ENCODE measurements around the gene GYPA.
"Not testable (repeated sequence)": the region's sequence is repeated elsewhere in the genome, so short reads cannot be mapped to it uniquely, and the experiment has no call there.

The GYPA gene

GRCh38 chr4:144140594-144141295 lies at the start of gene GYPA:
TSS of gene GYPA (minus strand) at chr4:144140718. CDS start at chr4:144140635, 83 bp downstream.
- DNase-seq, result not testable (repeated sequence)

GRCh38 chr4:144190009-144190408 lies 49.5 kb upstream of the GYPA start:
- no peak for DNase-seq

- no peak for DNase-seq
These were observed 48.6 kb upstream of the GYPA start for GRCh38 chr4:144189121-144189520.

- no peak for DNase-seq
These were observed 44.6 kb upstream of the GYPA start for GRCh38 chr4:144185086-144185485.

DNA sequence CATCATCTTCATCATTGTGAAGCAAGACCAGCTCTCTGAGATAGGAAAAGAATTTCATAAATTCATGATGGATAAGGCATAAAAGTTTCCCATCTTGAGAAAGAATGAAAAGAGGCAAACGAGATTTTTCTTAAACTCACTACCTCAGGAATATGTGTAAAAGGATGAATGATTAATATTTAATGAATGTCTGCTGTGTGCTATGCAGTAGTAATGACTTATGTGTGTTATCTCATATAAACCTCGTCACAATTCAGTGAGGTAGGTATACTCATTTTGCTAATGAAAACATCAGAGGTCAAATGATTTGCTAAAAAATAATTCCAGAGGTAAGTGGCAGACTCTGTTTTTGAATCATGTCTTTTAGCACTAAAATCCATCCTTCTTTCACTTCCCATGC lies 42.6 kb upstream of the GYPA start:
- no peak for DNase-seq

GRCh38 chr4:144181391-144181790 lies 40.9 kb upstream of the GYPA start:
- DNase-seq, result no peak

- DNase-seq, result no peak
These were observed 38.7 kb upstream of the GYPA start for GRCh38 chr4:144179152-144179739.

GRCh38 chr4:144178414-144178813 lies 37.9 kb upstream of the GYPA start:
- DNase-seq, result no peak

GRCh38 chr4:144176476-144176875 lies 36.0 kb upstream of the GYPA start:
- DNase-seq, result no peak

DNA sequence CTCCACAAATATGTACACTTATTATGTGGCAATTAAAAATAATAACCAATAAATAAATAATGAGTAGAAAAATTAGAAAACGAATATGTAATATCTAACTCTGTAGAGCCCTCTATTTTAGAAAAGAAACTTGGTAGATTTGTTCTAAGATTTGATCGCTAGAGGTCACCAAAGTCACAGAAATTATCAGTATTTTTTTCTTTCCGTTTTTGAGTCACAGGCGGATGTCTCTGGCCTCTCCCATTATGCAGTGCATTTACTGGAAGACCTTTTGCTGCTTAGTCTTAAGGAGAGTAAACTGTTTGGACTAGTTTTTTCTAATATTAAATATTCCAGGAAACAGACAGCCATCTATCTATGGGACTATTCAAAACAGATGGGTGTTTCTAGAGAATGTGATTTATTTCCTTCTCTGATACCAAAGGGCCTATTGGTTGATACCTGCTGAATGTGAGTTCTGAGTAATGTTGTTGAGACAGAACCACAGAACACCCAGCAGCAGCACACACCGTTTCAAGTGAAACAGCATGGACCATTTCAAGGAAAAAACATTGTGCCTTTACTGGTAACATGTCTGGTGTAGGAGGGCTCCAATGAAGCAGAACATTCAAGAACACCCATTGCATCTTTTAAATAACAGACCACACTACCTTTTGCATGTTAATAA lies 34.0 kb upstream of the GYPA start:
- peak; percentile 91 for DNase-seq

DNA sequence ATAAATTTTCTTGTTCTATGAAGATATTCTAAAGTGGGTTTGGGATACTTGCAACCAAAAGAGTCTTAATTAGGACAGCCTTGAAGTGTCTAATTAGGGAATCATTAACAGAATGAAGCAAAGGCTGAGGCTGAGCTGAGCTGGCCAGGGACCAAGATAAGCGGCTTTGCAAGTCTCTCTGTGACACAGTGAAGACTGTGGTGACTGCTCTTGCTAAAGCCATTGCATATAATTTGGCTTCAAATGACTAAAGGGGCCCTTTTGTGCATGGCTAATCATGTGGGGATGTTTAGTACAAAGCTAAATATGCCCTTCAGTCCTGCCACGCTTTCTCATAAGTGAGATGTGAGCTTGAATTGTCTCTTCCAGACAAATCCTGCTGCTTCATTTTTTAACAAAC lies 31.2 kb upstream of the GYPA start:
- no peak for DNase-seq

GRCh38 chr4:144169211-144169610 lies 28.7 kb upstream of the GYPA start:
- DNase-seq, result no peak

GRCh38 chr4:144154044-144154443 lies 13.5 kb upstream of the GYPA start:
- no peak for DNase-seq

- peak; percentile 53 for DNase-seq
These were observed 2.3 kb upstream of the GYPA start for GRCh38 chr4:144142690-144143326.

DNA sequence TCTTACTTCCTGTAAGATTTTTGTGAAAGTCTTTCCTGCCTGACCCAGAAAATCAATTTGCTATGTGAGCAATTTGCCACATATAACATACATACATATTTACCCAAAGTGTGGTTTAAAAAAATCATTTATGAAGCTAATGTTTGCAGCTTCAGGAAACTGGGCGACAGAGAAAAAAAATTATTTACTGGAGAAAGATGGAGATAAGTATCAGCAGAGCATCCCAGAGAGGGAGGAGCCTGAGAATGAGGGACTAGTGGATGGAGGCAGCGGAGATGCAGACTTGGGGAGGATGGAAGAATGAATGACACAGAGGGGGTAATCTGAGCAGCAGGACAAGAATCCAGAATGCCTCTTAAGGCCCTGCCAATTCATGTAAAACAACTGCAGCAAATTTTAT lies 975 bp upstream of the GYPA start:
- no peak for DNase-seq

DNA sequence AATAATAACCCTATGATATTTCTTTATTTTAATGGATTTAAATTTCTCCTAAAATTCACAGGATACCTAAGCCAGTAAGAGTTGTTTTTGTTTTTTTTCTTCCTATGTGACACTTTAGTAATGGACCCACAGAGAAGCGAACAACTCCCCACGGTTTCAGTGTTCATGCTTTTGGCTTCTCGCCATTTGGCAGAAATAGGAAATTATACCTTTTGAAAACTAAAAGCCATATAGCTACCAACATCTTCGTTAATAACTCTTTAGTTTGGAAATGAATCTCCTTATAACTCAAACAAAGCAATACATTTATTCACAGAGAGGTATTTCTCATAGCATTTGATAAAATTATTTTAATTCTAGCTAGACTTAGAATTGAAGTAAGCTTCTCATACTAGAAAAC lies 527 bp downstream of the GYPA start:
- DNase-seq, result not testable (repeated sequence)

- not testable (repeated sequence) for DNase-seq
These were observed 971 bp downstream of the GYPA start for GRCh38 chr4:144139547-144139946.

DNA sequence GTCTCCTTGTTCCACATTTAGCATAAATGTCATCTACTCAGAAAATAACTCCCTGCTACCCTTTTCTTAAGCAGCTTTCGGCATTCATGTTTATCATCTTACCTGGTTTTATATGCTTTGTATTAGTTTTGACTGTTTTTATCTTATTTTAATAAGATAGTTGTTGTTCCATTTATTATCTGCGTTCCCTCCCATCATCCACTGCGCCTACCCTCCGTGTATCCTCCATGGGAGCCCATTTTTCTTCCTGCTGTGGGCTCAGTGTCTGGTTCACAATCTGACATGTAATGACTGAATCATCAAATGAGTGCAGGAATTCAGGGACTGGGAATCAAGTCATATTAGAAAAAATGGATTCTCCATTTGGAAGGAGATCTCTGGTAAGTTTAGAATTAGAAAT lies 2.3 kb downstream of the GYPA start:
- not testable (repeated sequence) for DNase-seq

DNA sequence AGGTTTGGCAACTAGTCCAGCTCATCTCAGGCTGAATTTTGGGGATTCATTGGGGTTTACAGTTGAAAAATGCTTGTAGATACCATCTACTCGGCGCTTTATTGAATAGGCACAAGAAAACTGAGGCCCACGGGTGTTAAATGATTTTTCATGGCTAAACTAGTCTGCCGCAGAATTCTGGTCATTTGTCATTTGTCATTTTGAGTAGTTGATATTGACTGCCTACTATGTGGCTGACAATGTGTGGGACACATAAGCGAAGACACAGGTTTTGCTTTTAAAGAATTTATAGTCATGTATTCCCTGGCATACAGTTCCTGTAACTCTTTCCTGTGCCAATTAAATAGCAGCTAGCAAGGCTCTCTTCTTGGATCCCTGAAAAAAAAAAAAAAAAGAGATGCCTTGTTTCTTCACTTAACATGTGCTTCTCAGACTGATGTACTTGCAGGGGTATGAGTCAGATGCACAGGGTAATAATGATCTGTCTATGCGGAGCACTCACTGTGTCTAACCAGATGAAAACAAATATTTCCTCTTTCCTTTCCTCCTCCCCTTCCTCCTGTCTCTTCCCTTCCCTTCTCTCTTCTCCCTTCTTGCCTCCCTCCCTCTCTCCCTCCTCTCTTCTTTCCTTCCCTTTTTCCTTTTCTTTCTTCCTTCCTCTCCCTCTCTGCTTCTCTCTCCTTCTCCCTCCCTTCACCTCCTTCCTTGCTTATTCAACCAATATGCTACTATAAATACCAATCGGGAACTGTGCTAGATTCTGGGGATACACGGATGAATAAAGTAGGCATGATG lies 3.2 kb downstream of the GYPA start:
- not testable (repeated sequence) for DNase-seq

DNA sequence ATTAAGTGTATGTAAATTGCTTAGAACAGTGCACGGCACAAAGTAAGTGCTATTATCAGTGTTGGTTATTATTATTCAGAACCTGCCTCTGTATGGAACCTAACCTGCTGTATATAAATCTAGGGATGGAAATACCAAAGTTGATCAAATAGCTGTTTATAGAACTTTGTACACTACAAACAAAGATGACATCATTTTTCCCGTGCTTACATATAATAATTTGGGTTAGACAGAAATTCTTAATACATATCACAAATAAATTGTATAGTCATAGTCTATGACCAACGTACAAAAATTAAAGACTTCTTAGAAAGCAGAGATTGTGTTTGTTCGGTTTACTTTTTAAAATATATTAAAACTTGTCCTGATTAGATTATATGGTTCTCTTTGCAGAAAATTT lies 4.3 kb downstream of the GYPA start:
- DNase-seq, result not testable (repeated sequence)

GRCh38 chr4:144130167-144130566 lies 10.4 kb downstream of the GYPA start:
- DNase-seq, result not testable (repeated sequence)

DNA sequence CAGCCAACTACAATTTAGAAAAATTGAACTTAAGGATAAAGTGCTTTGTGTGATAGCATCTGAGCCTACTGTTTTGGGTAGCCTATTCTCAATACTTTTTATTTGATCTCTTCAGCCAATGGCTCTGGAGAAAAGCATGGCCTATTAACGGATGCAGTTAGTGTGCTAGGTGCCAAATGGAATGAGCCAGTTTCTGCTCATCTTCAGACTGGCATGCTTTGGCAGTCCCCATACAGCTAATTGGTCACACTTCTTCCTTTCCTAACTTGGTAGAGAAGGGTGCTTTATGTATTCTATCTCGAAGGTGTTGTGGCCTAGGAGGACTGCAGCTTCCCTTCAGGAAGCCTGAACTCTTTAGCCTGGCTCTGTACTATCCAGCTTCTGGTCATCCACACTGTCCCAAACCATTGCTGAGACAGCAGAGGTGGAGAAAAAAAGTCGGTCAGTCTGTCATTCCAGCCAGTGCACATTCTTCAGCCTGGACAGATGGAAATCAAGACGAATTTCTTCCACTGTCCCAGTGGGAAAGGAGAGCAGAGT lies 11.1 kb downstream of the GYPA start:
- not testable (repeated sequence) for DNase-seq
